HTR-8/SVneo (cell line): ENCODE results near the gene DOCK3.

Source experiments
- DNase-seq: peaks from one replicate; pipeline ENCODE4 v3.0.0; 2011; ENCODE audit warnings: low spot score, mixed read lengths; ENCODE audit not compliant: insufficient read length
- FAIRE-seq: peaks from 2 replicates; lab custom pipeline; 2011; peaks lifted over from hg19 to GRCh38; lab: Jason Lieb, UNC

The DOCK3 gene

DNA sequence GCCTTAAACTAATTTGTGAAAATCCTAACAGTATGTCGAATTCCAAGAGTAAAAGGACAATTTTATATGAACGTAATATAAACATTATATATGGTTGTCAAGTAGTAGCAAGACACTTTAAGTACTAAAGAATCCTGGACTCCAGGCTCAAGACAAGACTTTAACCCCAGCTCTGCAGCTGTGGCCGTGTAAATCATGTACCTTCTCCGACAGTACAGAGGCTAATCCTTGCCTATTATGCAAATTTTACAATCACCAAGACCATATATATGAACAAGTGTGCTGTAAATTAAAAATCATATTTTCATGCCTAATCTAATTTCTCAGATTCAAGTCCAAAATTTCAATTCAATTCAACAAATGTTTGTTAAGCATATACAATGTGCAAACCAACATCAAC, 752.2 kb downstream of the DOCK3 start:
- FAIRE-seq (no peak), DNase-seq (no peak)

DNA sequence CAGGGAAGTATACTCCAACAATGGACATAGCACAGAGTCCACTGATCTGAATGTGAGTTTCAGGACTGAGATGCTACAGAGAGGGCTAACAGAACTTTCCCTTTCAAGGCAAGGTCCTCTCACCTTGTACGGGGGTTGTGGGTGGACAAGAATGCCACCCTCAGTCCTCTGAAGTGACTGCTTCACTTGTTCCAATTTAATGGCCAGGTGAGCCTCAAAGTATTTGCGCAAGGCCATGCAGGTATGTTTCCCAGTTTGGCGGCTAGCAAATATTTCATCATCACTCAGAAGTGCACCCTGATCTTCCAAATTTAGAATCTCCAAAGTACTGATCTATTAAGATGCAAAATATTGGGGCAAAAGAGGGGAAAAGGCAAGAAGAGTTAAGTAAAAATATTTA, 754.4 kb downstream of the DOCK3 start:
- DNase-seq (no peak), FAIRE-seq (no peak)
